GM18502 (cell line): Measurements from ENCODE around the gene KCNQ2.

Experiments used
- ATAC-seq: cut with Tn5 transposase; IDR thresholded peaks from one replicate; pipeline ENCODE4 v1.9.1; 2021; ENCODE audit warnings: mild to moderate bottlenecking; ENCODE audit not compliant: unreplicated experiment, poor library complexity

KCNQ2 gene

GRCh38 chr20:63377951-63378381, 94.5 kb downstream of the KCNQ2 start:
- no peak for ATAC-seq

GRCh38 chr20:63377256-63377941, 95.1 kb downstream of the KCNQ2 start:
- ATAC-seq = no peak

GRCh38 chr20:63376283-63377250, 95.9 kb downstream of the KCNQ2 start:
- ATAC-seq = no peak

- no peak for ATAC-seq
Measured at GRCh38 chr20:63375438-63375837, 97.0 kb downstream of the KCNQ2 start.

GRCh38 chr20:63374504-63374903, 98.0 kb downstream of the KCNQ2 start:
- ATAC-seq = no peak

- ATAC-seq = no peak
Measured at GRCh38 chr20:63373996-63374395, 98.5 kb downstream of the KCNQ2 start.

- ATAC-seq = no peak
Measured at GRCh38 chr20:63372971-63373885, 99.2 kb downstream of the KCNQ2 start.

GRCh38 chr20:63371291-63371865, 101.1 kb downstream of the KCNQ2 start:
- no peak for ATAC-seq

- ATAC-seq = no peak
Measured at GRCh38 chr20:63370618-63371187, 101.8 kb downstream of the KCNQ2 start.

GRCh38 chr20:63369724-63370617, 102.5 kb downstream of the KCNQ2 start:
- ATAC-seq = no peak

GRCh38 chr20:63369024-63369530, 103.4 kb downstream of the KCNQ2 start:
- ATAC-seq = no peak

GRCh38 chr20:63368151-63368550, 104.3 kb downstream of the KCNQ2 start:
- no peak for ATAC-seq

- no peak for ATAC-seq
Measured at GRCh38 chr20:63367446-63368055, 104.9 kb downstream of the KCNQ2 start.

GRCh38 chr20:63366390-63367365, 105.8 kb downstream of the KCNQ2 start:
- ATAC-seq = no peak

GRCh38 chr20:63365601-63366389, 106.7 kb downstream of the KCNQ2 start:
- ATAC-seq = no peak
